HG03457 (cell line): Measurements from ENCODE around the gene DGUOK.
"Not testable (repeated sequence)": the region's sequence is repeated elsewhere in the genome, so short reads cannot be mapped to it uniquely, and the experiment has no call there.

ENCODE experiments used
- ATAC-seq: cut with Tn5 transposase; IDR thresholded peaks from one replicate; pipeline ENCODE4 v1.9.1; 2021; ENCODE audit warnings: moderate number of reproducible peaks; ENCODE audit not compliant: unreplicated experiment

Gene DGUOK

GRCh38 chr2:73926493-73927327 lies at the start of gene DGUOK:
DGUOK (plus strand) TSS chr2:73926880; CDS start chr2:73926911, 31 bp downstream.
- ATAC-seq, result peak; percentile 96

- no peak for ATAC-seq
Measured at GRCh38 chr2:73877071-73877802, 49.4 kb upstream of the DGUOK start.

DNA sequence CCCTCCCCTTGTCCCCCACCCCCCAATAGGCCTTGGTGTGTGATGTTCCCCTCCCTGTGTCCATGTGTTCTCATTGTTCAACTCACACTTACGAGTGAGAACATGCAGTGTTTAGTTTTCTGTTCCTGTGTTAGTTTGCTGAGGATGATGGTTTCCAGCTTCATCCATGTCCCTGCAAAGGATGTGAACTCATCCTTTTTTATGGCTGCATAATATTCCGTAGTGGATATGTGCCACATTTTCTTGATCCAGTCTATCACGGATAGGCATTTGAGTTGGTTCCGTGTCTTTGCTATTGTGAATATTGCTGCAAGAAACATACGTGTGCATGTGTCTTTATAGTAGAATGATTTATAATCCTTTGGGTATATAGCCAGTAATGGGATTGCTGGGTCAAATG lies 48.7 kb upstream of the DGUOK start:
- ATAC-seq, result not testable (repeated sequence)

DNA sequence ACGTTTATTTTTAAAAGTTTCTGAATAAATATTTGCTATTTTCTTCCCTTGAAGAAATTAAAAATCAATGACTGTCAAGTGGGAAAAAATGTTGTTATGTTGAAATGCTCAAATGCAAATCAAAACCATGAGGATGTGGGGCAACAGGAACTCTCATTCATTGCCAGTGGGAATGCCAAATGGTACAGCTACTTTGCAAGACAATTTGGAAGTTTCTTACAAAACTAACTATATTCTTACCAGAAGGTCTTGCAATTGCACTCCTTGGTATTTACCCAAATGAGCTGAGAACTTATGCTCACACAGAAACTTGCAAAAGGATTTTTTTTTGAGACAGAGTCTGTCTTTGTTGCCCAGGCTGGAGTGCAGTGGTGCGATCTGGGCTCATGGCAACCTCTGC lies 41.3 kb upstream of the DGUOK start:
- ATAC-seq, result no peak

DNA sequence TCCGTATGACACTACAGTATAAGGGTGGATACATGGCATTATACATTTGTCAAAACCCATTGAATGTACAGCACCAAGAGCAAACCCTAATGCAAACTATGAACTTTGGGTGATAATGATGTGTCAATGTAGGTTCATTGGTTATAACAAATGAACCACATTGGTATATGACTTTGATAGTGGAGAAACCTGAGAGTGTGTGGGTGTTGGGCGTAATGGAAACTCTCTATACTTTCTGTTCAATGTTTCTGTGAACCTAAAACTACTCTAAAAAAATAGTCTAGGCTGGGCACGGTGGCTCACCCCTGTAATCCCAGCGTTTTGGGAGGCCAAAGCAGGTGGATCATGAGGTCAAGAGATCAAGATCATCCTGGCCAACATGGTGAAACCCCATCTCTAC lies 40.3 kb upstream of the DGUOK start:
- no peak for ATAC-seq

DNA sequence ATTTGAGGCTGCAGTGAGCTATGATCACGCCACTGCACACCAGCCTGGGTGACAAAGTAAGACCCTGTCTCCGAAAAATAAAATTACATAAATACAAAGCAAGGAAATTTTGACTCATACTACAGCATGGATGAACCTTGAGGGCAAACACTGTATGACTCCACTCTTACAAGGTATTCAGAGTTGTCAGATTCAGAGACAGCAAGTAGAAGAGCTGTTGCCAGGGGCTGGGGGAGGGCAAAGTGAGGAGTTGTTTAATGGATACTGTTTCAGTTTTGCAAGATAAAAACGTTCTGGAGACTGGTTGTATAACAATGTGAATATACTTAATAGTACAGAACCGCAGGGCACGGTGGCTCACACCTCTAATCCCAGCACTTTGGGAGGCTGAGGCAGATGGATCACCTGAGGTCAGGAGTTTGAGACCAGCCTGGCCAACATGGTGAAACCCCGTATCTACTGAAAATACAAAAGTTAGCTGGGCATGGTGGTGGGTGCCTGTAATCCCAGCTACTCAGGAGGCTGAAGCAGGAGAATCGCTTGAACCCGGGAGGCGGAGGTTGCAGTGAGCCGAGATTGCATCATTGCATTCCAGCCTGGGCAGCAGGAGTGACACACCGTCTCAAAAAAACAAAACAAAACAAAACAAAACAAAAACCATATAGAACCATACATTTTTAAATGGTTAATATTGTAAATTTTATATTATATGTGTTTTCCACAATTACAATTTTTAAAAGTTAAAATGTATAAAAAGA lies 38.9 kb upstream of the DGUOK start:
- ATAC-seq, result not testable (repeated sequence)

GRCh38 chr2:73888388-73888787 lies 38.3 kb upstream of the DGUOK start:
- ATAC-seq, result no peak

GRCh38 chr2:73889206-73889605 lies 37.5 kb upstream of the DGUOK start:
- ATAC-seq, result no peak

DNA sequence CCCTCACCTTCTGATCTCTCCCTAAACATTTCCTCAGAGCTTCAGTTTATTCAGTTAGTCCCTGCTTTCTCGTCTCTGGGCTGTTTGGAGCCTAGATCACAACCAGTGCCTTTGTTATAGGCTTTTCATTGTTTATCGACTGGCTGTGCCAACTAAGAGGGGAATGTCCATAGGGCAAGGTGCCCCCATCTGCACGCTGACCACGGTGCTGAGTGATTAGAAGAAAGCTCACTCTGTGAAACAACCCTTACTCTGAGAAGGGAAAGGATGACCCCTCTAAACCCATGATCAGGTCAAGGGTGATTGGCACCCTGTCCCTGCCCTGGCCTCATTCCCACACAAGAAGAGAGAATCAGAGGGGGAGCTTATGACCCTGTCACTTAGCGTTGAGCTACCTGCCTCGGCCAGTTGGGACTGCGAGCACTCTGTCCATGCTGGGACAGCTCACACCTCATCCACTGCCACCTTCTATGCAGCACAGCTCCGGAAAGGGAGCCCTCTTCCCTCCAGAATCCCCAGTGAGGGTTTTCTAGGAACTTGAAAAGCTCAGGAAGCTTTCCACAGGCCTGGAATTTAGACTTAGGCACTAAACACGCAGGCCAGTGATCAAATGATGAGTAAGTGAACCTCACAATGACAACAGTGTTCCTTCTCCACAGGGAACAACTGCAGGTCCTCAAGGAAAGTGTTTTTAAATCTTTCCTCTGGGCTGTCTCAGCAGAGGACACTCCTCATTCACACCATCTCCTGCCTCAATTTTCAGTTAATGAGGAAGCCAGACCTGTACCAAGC lies 36.2 kb upstream of the DGUOK start:
- ATAC-seq, result no peak

DNA sequence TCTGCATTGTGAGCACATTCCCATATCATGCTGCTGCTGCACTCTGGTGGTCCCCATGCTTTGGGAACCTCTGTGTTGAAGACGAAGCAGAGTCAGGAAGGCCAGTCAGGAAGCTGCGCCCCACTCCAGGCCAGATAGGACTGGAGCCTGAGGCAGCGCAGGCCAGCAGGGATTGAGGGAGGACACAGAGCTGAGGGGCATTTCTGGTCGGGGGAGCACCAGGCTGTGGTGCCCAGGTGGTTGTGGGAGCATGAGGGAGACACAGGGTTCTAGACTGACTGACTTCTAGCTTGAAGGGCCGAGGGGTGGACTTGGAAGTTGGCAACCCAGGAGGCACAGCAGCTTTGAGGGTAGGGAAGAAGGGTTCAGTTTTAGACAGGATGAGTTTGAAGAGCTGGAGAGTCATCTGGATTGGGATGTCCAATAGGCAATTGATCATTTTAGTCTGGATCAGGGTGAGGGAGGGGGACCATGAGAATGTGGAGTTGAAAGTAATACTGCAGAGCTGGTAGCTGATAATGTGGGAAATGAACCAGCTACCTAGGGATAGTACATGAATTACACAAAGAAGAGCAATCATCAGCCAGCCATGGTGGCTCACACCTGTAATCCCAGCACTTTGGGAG lies 35.3 kb upstream of the DGUOK start:
- ATAC-seq, result no peak

GRCh38 chr2:73892631-73893329 lies 33.9 kb upstream of the DGUOK start, which contains the start of gene ACTG2:
ACTG2 (plus strand) TSS chr2:73893008; CDS start chr2:73901312, 8,304 bp downstream.
- ATAC-seq, result no peak

DNA sequence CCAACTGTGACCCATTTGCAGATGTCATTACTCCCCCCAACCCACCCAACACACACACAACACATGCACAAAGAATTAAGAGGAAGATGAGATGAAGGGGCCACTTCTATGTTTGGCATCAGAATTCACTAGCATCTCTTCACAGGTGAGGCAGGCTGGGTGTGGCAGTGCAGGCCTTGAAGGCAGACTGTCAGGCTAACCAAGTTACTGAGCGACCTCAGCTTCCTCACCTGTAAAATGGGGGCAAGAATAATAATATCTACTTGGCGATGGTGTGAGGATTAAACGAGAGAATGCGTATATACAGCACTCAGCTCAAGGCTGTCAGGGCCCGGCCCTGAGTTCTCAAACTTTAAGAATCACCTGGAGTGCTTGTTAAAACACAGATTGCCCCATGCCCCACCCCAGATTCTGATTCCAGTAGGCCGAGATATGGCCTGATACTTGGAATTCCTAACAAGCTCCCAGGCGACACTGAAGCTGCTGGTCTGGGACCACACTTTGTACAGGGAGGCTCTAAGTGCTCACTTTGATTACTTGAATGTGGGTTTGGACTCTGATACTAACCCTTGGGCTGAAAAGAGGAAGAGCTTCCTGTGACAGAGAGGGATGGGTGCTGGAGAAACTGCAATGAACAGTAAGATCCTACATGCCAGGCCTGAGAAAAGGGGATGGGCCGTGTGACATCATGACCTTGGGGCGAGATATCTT lies 32.8 kb upstream of the DGUOK start:
- ATAC-seq, result no peak

GRCh38 chr2:73894475-73894850 lies 32.2 kb upstream of the DGUOK start:
- no peak for ATAC-seq

- no peak for ATAC-seq
Measured at GRCh38 chr2:73894877-73895276, 31.8 kb upstream of the DGUOK start.

GRCh38 chr2:73895473-73895872 lies 31.2 kb upstream of the DGUOK start:
- no peak for ATAC-seq

GRCh38 chr2:73896362-73897239 lies 30.1 kb upstream of the DGUOK start:
- no peak for ATAC-seq

- no peak for ATAC-seq
Measured at GRCh38 chr2:73897240-73897583, 29.5 kb upstream of the DGUOK start.

DNA sequence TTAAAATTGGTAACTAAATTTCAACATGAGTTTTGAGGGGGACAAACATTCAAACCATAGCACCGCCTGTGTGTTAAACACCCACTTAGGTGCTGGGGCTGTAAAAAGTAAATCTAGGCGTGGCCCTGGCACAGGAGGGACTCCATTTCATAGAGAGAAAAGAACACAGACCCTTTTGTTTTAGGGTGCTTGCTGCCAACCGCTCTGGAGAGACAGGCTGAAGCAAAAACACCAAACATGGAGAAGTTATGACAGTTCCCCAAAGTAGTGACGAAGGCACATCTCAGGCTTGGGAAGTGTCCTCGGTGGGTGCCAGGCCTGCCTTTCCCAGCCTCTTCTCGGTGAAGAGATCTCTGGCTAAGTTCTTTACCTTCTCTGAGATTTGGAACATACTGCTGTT lies 28.7 kb upstream of the DGUOK start:
- no peak for ATAC-seq
